A549 treated with ZK216348 at 1 μM for 4 hours (cell line): ENCODE results near the gene COPG2. TPM values are rescaled to one million over a fixed set of nuclear protein-coding genes. Genes with fewer than 3 reads are reported as not detected.

Experiments
- total RNA-seq: library from RNA; stranded (reverse); fragments of 200-300 nt; extraction: Qiagen RNA extraction; gene quantifications from 5 replicates; pipeline ENCODE4 v1.2.3, GENCODE V29; 2022; ENCODE audit warnings: low read depth

Gene COPG2
- 12.9 to 15.1 TPM (median 14.0 TPM) in 5 replicates for total RNA-seq

GRCh38 chr7:130668258-130669084 is at the start of gene COPG2:
Gene COPG2, minus strand, starts transcription at chr7:130668748. Its CDS starts 80 bp downstream, at chr7:130668668.

DNA sequence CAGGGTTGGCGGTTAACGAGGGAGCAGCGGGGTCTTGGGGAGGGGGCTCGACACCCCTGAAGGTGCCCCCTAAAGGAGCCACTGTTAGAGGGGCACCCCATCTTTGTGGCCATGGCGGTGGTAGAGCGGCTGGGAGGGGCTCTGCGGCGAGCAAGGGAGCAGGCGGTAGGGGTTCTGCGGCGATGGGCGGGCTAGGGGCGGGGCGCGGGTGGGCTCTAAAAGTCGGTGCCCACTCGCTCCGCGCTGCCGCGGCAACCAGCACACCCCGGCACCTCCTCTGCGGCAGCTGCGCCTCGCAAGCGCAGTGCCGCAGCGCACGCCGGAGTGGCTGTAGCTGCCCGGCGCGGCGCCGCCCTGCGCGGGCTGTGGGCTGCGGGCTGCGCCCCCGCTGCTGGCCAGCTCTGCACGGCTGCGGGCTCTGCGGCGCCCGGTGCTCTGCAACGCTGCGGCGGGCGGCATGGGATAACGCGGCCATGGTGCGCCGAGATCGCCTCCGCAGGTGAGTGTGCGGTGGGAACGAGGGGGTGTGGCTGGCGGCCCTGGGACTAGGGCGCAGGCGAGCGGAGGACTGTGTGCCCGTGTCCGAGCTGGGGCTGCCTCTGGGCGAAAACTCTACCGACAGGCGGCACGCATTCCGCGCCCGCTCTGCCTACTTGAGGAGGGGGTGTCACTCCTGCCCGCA is 176.6 kb downstream of the COPG2 start, which contains the start of gene MEST:
TSS of gene MEST (plus strand) at position 245 of the 682 bp plus-strand sequence. CDS start at position 474, 229 bp downstream.

Other genes starting within 250 kb of the COPG2 start
- gene CEP41, start 227.7 kb downstream of the COPG2 start, total RNA-seq, result 12.3 to 15.3 TPM (median 13.6 TPM) in 5 replicates
- 34.3 to 42.6 TPM (median 39.5 TPM) in 5 replicates for gene MEST, start 176.7 kb downstream of the COPG2 start, total RNA-seq
- not detected in 5 replicates for gene TSGA13, start 17.8 kb upstream of the COPG2 start, total RNA-seq
- not detected in 5 replicates for gene KLF14, start 65.5 kb upstream of the COPG2 start, total RNA-seq